ENCODE data around the gene MOBP.
"Not testable (repeated sequence)": the region's sequence is repeated elsewhere in the genome, so short reads cannot be mapped to it uniquely, and the experiment has no call there.

MOBP gene

DNA sequence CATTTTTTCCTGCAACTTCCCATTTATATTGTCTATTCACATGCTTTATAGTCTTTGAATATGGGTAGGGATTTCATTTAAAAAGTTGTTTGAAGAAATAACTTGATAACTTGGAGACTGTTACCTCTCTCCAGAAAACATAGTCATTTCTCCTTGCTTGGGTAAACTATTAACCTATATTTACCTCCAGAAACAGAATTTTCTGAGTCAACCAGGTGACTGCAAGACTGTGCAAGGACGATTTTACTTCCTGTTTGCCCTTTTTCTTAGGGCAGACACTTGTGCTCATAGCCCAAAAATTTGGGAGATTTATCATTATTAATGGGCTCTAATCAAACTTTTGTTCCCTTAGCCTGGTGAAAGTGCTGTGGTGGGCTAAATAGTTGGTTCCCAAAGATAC, 14.3 kb upstream of the MOBP start:
- DNase-seq (ENCODE audit: low spot score): no peak

DNA sequence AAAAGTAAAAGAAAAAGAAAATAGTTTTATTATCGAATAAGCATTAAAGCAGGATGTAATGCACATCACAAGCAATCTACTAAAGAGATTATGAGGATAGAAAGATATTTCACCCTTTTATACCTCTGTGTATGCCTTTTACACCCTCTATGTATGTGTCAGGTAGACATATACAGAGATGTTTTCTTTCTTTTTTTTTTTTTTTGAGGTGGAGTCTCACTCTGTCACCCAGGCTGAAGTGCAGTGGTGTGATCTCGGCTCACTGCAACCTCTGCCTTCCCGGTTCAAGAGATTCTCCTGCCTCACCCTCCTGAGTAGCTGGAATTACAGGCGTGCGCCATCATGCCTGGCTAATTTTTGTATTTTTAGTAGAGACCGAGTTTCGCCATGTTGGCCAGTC, 13.6 kb upstream of the MOBP start:
- DNase-seq (ENCODE audit: low spot score): not testable (repeated sequence)

DNA sequence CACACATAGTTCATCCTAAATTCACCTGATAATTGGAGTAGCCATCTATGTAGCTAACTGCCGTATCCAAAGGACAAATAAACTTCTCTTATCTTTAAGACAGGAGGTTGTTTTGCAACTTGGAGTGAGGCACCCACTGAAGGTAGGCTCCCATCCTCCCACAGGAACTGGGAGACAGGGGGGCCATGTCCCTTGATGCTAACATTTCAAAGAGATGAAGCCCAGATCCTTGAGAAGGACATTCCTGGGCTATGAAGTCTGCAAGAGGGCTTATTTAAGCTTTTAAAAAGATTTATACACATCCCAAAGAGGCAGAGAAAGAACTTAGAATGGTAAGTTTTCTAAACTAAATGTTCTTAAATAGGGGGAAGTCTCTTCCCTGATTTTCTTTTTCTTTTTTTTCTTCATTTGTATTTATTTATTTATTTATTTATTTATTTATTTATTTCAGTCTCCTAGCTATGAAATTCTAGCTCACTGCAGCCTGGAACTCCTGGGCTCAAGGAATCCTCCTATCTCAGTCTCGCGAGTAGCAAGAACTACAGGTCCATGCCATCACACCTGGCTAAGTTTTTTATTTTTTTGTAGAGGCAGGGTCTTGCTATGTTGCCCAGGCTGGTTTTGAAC, 12.8 kb upstream of the MOBP start:
- no peak for DNase-seq (ENCODE audit: low spot score)

GRCh38 chr3:39456159-39456558, 11.3 kb upstream of the MOBP start:
- DNase-seq (ENCODE audit: low spot score): no peak

GRCh38 chr3:39457361-39457760, 10.1 kb upstream of the MOBP start:
- DNase-seq (ENCODE audit: low spot score): no peak

DNA sequence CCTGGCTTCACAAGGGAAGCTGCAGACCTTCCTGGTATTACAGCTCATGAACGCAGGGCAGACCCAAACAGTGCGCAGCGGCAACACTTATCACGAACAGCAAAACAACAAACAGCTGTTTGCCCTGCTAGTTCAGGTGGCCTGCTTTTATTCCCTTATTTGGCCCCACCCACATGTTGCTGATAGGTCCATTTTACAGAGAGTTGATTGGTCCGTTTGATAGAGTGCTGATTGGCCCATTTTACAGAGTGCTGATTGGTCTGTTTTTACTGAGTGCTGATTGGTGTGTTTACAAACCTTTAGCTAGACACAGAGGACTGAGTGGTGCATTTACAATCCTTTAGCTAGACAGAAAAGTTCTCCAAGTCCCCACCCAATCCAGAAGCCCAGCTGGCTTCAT, 8.9 kb upstream of the MOBP start:
- DNase-seq (ENCODE audit: low spot score): not testable (repeated sequence)

- DNase-seq (ENCODE audit: low spot score): no peak
These were observed 6.8 kb upstream of the MOBP start for GRCh38 chr3:39460677-39461076.

GRCh38 chr3:39463269-39463668, 4.2 kb upstream of the MOBP start:
- DNase-seq (ENCODE audit: low spot score): no peak

DNA sequence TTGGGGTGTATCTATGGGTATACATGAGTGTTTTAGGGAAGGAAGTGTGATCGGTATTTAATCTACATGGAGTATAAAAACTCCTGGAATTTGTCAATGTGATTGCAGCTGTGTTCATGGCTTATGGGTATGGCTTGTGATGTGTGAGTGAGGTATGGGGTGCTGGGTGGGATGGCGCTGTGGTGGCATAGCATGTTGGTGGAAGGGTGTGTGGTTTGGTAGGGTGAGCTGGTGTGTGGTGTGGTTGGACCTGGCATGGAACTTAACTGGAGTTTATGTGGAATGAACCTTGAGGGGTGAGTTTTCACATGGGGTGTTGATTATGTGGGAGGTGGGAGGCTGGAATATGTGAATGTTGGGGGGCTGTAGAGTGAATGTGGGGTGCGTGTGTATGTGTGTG, 492 bp upstream of the MOBP start:
- DNase-seq (ENCODE audit: low spot score): no peak

GRCh38 chr3:39468108-39468436, 592 bp downstream of the MOBP start:
- DNase-seq (ENCODE audit: low spot score): no peak

DNA sequence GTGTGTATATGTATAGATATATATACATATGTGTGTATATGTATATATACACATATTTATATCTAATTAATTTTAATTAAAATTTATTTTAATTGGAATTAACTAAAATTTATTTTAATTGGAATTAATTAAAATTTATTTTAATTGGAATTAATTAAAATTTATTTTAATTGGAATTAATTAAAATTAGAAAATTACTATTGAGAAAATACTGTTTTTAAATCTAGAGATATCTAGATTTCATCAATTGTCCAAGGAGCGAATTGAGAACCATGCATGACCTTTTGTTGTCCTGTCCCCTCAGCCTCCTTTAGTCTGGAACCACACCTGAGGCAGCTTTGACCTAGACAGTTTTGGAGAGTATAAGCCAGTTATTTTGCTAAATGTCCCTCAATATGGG, 1.8 kb downstream of the MOBP start:
- no peak for DNase-seq (ENCODE audit: low spot score)

GRCh38 chr3:39469945-39470344, 2.5 kb downstream of the MOBP start:
- DNase-seq (ENCODE audit: low spot score): no peak

GRCh38 chr3:39471652-39472051, 4.2 kb downstream of the MOBP start:
- DNase-seq (ENCODE audit: low spot score): no peak

DNA sequence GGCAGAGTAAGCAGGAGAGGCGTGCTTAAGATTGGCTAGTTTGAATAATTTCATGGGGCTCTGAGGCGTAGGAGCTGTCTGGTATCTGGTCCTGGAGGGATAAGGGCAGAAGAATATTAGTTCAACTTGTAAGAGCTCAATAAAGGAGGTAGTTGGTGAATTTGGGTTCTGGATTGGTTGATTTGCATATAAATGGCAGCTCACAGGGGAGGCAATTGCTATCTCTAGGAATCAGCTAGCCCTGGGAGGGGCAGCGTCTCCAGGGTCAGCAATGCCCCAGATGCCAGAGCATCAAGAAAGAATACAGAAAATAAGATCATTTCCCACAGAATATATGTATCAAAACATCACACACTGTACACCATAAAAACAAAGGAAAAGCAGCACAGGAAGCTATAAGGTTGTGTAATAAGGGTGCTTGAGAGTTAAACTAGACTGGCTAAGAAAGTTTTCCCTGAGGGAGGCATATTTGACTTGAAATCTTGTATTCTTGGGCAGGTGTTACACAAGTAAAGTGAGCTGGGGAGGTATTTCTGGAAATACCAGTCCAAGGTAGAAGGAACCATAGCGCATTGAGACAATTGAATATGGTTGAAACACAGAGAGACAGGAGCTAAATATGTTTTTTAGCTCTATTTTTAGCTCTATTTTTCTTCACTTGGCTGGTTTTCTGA, 6.1 kb downstream of the MOBP start:
- DNase-seq (ENCODE audit: low spot score): no peak

GRCh38 chr3:39474126-39474515, 6.6 kb downstream of the MOBP start:
- DNase-seq (ENCODE audit: low spot score): no peak

DNA sequence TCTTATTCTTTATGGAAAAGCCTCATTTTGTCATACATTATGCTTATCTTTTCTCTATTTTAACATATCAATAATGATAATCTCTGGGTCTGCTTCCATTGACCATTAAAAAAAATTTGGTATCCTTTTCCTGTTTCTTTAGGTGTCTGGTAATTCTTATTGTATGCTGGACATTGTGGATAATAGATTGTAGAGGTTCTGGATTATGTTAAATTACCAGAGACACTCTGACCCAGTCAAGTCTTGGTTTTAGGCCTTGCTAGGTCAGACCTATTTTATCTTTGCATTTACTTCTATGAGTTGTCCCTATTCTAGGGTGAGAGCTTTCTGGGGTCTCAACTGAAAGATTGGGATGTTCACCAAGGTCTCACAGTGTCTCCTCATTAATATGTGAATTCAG, 9.3 kb downstream of the MOBP start:
- DNase-seq (ENCODE audit: low spot score): no peak

DNA sequence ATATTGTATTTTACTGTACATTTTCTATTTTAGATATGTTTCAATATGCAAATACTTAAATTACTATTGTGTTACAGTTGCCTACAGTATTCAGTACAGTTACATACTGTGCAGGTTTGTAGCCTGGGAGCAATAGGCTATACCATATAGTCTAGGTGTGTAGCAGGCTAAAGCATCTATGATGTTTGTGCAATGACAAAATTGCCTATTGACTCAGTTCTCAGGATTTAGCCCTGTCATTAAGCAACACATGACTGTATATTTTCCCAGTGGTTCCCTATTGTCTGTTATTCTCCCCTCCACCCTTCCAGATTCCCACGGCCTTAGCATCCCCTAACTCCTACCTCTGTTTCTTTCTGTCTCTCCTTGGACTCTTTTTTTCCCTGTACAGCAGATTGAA, 10.7 kb downstream of the MOBP start:
- no peak for DNase-seq (ENCODE audit: low spot score)

- DNase-seq (ENCODE audit: low spot score): no peak
These were observed 12.4 kb downstream of the MOBP start for GRCh38 chr3:39479701-39480414.

- DNase-seq (ENCODE audit: low spot score): no peak
These were observed 18.1 kb downstream of the MOBP start for GRCh38 chr3:39485547-39485946.

- no peak for DNase-seq (ENCODE audit: low spot score)
These were observed 23.5 kb downstream of the MOBP start for GRCh38 chr3:39491014-39491413.

DNA sequence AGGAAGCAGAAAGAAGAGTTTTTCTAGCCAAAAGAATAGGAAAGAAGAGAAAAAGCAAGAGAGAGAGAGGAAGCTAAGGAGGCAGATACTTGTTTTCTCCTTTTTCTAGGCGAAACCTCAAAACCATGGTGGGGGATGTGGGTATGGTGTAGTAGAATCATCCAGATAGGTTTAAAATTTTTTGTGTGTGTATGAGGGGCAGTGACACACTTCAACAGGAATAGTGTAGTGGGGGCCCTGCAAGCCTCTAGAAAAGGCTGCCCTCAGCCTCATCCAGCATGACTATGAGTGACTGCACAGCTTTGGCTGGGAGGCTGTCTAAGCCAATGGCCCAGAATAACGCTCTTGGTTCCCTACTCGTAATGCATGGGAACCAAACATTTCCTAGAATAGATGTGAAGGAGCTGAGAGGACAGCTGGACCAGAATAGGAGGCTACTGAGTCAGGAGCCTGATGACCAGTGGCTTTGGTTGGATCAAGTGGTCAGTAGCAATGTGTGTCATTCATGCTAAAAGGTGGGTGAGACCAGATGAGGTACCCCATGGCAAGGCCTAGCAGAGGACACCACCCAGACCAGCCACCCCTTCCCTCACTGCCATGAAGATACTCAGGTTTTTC, 24.4 kb downstream of the MOBP start:
- DNase-seq (ENCODE audit: low spot score): no peak

- DNase-seq (ENCODE audit: low spot score): no peak
These were observed 27.3 kb downstream of the MOBP start for GRCh38 chr3:39494781-39495180.

GRCh38 chr3:39497753-39498152, 30.3 kb downstream of the MOBP start:
- no peak for DNase-seq (ENCODE audit: low spot score)
